GM19324 (cell line): ENCODE results near the gene ST6GALNAC6.
"Not testable (repeated sequence)": the region's sequence is repeated elsewhere in the genome, so short reads cannot be mapped to it uniquely, and the experiment has no call there.

Experiments
- ATAC-seq: cut with Tn5 transposase; IDR thresholded peaks from one replicate; pipeline ENCODE4 v1.9.1; 2021; ENCODE audit warnings: mild to moderate bottlenecking, moderate library complexity; ENCODE audit not compliant: unreplicated experiment, low FRiP score

The ST6GALNAC6 gene

GRCh38 chr9:127860779-127861178 is 38.6 kb downstream of the ST6GALNAC6 start:
- no peak for ATAC-seq

- ATAC-seq = no peak
These were observed 39.1 kb downstream of the ST6GALNAC6 start for GRCh38 chr9:127860260-127860659.

GRCh38 chr9:127858041-127858512 is 41.3 kb downstream of the ST6GALNAC6 start:
- no peak for ATAC-seq

- ATAC-seq = no peak
These were observed 42.1 kb downstream of the ST6GALNAC6 start for GRCh38 chr9:127857278-127857677.

DNA sequence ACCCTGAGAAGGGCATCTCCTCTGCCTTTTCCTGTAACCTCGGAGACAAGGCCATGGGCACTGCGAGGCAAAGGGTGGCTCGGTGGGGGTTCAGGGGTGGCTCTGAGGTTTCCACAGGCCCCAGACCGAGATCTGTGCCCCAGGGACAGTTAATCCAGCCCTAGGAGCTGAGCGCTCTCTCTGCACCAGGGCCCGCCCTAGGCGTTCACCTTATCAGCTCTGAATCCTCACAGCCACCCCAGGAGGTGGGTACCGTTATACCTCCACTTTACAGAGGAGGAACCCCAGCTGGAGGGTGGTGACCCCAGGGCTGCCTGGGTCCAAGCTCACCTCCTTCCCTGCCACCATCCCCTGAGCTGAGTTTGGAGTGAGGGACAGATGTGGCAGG is 42.7 kb downstream of the ST6GALNAC6 start:
- ATAC-seq = no peak

DNA sequence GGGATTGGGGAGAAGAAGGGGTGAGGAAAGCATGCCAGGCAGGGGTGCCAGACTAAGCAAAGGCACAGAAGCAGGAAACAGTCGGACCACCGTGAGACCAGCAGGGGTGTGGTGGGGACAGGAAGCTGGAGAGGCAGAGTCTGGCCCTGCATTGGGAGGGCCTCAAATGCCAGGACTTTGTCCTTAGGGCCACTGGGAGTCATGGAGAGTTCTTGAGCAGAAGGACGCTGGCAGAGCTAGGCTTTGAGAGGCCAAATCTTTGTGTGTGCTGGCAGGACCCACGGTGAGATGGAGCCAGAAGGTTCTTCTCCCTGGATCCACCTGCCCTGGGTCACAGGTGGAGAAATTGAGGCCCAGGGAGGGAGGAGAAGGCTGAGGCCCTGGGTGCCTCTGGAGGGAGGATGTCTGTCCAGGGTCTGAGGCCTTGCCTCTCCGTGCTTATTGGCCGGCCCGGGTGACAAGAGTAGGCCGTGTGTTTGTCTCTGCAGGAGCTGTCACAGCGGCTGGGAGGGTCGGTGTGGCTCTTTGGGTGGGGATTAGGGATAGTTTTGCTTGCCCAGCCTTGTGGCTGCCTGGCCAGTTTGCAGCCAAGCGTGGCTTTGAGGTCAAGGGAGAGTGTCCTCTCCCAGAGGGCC is 43.2 kb downstream of the ST6GALNAC6 start:
- no peak for ATAC-seq

GRCh38 chr9:127855522-127855921 is 43.9 kb downstream of the ST6GALNAC6 start:
- no peak for ATAC-seq

DNA sequence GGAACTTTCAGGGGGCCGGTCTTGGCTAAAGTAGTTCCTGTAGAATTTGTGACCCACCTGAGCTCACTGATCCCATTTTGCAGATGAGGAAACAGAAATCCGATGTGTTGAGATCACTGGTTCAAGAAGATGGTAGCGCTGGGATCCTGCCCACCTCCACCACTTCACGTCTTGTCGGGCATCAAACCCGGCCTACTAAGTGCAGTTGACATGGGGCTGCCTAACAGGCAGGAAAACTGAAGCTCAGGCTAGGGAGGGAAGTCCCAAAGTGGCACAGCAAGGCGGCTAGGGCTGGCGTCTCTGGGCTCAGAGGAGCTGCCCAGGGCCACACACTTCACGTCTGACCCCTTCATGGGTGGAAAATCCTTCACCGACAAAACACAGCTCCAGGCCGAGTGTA is 44.4 kb downstream of the ST6GALNAC6 start:
- no peak for ATAC-seq

DNA sequence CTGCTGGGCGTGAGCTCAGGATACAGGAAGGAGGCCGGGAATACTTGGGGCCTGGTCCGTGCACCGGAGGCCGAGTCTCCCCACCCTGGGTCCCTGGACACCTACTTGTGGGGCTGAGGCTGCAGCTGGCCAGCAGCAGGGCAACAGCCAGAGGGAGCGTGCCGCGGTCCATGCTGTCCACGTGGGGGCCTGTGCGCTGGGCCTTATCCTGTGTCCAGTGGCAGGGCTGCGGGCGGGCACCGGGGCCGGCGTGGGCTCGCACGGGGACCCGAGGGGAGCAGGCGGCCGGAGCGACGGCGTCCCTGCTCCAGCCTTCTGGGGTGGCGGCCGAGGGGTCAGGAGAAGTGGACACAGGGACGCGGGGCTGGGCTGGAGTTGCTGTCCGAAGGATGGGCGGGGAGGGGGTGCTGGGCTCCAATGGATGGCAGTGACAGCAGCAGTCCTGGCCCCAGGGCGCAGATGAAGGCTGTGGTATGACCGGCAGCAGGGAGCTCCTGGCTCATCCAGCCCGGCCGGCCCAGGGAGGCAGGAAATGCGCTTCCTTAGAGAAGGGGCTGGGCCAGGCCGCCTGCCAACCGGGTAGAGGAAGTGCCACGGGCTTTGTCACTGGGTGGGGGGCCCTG is 45.1 kb downstream of the ST6GALNAC6 start, which contains the start of gene ENG:
TSS of gene ENG (minus strand) at position 475 of the 623 bp plus-strand sequence. CDS start at position 172, 303 bp downstream.
- ATAC-seq = no peak

GRCh38 chr9:127853312-127854183 is 45.9 kb downstream of the ST6GALNAC6 start:
- no peak for ATAC-seq

DNA sequence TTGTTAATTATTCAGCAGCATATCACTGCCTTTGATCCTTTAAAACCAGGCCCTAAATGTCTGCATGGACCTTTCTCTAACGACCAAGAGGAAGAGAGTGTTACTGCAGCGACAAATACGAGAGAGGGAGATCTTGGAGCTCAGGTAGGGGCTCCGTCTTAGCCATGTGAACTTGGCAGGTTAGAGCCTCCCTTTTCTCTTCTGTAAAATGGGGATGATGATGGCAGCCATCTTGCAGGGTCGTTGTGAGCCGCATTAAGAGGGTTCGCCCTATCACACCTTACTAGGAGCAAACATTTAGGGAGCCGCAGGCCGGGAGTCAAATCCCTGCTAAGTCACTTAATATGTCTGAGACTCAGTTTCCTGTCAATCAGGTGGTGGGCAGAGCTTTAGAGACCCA is 46.6 kb downstream of the ST6GALNAC6 start:
- ATAC-seq = no peak

- no peak for ATAC-seq
These were observed 49.0 kb downstream of the ST6GALNAC6 start for GRCh38 chr9:127850286-127850830.

GRCh38 chr9:127848756-127849504 is 50.5 kb downstream of the ST6GALNAC6 start:
- ATAC-seq = no peak

DNA sequence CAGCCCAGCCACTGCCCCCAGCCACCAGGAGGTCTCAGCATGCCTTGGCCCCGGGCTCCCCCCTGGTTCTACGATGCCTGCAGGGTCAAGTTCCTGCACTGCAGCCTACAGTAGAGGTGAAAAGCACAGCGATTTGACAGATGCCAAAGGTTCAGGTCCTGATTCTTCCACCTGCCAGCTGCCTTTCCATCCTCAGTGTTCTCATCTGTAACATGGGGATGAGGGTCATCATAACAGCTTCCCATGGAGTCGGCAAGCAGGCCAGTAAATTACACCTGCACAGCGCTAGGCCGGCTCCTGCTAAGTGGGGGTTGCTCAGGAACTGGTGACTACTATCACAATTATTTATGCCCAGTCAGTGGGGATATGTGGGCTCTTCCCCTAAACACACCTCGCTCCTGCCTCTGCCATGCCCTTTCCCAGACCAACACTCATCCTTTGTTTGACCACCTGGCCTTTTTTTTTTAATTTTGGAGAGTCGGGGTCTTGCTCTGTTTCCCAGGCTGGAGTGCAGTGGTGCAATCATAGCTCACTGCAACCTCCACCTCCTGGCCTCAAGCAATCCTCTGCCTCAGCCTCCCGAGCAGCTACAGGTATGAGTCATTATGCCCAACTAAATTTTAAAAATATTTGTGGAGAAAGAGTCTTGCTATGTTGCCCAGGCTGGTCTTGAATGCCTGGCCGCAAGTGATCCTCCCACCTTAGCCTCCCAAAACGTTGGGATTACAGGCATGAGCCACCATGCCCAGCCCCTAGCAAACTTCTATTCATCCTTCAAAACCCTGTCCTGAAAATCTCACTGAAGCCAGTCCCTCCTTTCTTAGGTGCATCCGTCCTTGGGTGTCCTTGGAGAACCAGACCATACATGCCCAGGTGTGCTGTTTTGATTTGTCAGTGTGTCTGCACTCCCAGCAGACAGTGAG is 51.3 kb downstream of the ST6GALNAC6 start:
- no peak for ATAC-seq

DNA sequence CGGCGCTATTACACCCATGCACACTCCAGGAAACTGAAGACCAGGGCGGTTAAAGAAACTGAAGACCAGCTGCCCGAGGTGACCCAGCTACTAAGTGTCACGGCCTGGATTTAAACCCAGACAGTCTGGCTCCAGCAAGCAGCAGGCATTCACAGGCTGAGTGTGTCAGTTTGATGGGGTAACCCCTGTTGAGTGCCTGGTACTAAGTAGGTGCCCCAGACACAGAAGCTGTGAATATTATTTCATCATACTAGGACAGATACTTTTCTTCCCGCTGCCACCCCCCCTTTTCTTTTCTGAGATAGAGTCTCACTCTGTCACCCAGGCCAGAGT is 52.3 kb downstream of the ST6GALNAC6 start:
- ATAC-seq = no peak

DNA sequence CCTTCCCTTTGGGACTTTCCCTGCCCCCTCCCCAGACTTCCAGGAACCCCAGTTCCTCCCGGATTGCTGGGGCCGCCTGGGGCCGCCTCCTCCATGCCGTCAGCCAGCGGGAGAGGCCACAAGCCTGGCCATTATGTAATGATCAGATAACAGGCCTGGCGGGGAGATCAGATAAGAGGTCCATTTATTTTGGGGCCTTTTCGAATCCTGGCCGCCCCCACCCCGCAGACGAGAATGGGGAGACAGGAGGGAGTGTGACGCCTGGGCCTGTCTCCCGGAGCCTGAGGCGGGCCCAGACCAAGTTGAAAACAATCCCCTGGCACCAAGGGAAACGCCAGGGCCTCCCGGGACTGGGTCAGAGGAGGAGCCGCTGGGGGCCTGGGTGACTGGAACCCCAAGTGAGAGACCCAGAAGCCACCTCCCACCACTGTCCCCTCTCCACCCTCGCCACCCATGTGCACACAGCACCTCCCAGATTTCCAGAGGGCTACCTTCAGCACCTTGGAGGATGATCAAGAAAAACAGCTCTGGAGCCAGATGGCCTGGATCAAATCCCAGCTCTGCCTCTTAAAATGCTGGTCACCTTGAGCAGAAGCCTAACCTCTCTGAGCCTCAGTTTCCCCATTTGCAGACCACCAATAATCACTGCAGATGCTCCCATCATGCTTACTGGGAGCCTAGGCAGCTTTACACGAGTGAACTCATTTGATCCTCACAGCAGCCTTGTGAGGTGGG is 52.8 kb downstream of the ST6GALNAC6 start:
- no peak for ATAC-seq

DNA sequence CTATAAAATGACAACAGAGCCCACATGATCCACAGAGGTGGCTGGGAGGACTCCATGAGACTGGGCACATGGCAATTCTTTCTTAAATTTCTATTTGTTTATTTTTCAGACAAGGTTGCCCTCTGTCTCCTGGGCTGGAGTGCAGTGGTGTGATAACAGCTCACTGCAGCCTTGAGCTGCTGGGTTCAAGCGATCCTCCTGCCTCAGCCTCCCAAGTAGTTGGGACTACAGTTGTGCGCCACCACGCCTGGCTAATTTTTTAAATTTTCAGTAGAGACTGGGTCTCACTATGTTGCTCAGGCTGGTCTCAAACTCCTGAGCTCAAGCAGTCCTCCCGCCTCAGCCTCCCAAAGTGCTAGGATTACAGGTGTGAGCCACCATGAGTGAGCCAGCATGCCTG is 53.8 kb downstream of the ST6GALNAC6 start:
- ATAC-seq = not testable (repeated sequence)

DNA sequence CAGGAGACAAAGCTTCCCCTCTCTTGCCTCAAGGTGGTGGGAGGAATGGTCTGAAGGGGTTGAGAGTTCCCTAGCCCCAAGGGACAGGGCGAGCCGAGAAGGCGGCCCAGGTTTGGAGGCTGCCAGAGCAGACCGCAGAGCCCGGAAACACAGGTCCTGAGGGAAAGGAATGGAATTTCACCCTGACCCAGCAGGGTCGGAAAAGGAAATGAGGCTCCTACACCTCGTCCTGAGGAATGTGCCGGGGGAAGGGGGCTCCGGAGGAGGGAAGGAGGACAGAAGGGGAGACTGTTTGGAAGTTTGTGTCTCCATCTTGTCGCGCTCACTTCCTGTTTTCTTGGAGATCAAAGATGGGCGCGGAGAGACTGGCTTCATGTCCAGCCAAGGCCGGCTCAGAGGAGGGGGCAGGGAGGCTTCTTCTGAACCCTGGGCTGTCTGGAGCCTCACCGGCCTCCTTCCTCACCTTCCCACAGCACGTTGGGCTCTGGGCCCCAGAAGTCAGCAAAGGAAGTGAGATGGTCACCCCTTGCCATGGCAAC is 54.5 kb downstream of the ST6GALNAC6 start:
- no peak for ATAC-seq
